ENCODE measurements around the gene SMARCC2. TPM values are rescaled to one million over a fixed set of nuclear protein-coding genes. Genes with fewer than 3 reads are reported as not detected.

SMARCC2 gene
- total and polyA plus RNA-seq, 2 of the 13 experiments (the other 11 are each of a cell fraction or from before 2014, with no cell fraction given) = 21.3 to 24.1 TPM

DNA sequence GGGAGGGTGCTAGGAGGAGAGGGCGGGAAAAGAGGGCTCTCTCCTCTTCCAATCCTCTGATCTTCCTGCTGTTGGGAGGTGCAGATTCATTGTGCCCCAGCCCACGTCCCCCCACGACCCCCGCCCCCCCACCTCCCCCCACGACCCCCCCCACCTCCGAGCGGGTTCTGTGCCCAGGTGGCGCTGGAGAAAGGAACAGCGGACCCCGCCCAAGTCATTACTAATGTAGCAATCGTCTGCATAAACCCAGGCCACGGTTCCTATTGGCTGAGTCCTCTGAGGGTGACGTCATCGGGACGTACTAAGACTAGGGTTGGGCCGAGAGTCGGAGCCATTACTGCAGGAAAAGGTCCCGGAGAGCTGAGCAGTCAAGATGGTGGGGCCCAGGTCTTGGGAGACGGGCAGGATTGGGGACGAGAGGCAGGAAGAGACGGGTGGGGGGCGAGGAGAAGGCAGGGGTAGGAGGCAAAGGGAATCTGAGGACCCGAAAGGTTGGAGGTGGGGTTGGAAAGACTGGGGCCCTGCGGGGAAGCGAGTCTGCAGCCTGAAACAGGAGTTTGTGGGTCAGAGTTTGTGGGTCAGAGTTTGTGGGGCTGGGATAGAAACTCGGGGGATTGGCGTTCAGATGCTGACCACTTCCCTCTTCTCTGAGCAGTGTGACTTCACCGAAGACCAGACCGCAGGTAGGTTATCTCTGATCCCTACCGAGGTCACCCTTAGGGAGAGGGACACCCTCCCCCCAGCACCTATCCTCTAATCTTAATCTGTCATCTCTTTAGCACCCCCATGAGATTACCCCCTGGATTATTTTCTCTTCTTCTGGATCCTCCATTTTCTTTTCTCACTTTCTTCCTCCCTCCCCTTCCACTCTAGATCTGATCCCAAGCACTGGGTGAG, 31.0 kb downstream of the SMARCC2 start, which contains the start of gene MYL6 (continued):
- TF ChIP-seq SUZ12 (IDR thresholded peaks at IDR 0.05; ENCODE audit: low read depth, low read length) (no peak), POLR2AphosphoS2 (IDR thresholded peaks at IDR 0.05; ENCODE audit: low read depth, low read length) (peak; percentile 97), TEF (CRISPR knock-in tag; IDR thresholded peaks at IDR 0.05) (no peak), ZNF205 (CRISPR knock-in tag; IDR thresholded peaks at IDR 0.05) (no peak), NFIB (CRISPR knock-in tag; IDR thresholded peaks at IDR 0.05; ENCODE audit: borderline replicate concordance) (no peak), RARG (CRISPR knock-in tag; IDR thresholded peaks at IDR 0.05; ENCODE audit: low read depth) (no peak), ZNF382 (CRISPR knock-in tag; IDR thresholded peaks at IDR 0.05; ENCODE audit: borderline replicate concordance) (no peak), IKZF1 (IDR thresholded peaks at IDR 0.05) (no peak), ZNF275 (CRISPR knock-in tag; IDR thresholded peaks at IDR 0.05; ENCODE audit: borderline replicate concordance) (peak; percentile 39; the same call in 1 of the 2 replicates), GPN1 (CRISPR knock-in tag; IDR thresholded peaks at IDR 0.05; ENCODE audit: borderline replicate concordance) (no peak), ZNF841 (CRISPR knock-in tag; IDR thresholded peaks at IDR 0.05; ENCODE audit: borderline replicate concordance) (no peak), ZBTB7B (CRISPR knock-in tag; IDR thresholded peaks at IDR 0.05) (no peak), HDAC6 (IDR thresholded peaks at IDR 0.05; ENCODE audit: low read depth, low read length) (no peak), DNMT3B (CRISPR knock-in tag; conservative IDR thresholded peaks at IDR 0.05) (no peak), ZNF331 (CRISPR knock-in tag; IDR thresholded peaks at IDR 0.05) (no peak)
- TF ChIP-seq, protein P1, sequence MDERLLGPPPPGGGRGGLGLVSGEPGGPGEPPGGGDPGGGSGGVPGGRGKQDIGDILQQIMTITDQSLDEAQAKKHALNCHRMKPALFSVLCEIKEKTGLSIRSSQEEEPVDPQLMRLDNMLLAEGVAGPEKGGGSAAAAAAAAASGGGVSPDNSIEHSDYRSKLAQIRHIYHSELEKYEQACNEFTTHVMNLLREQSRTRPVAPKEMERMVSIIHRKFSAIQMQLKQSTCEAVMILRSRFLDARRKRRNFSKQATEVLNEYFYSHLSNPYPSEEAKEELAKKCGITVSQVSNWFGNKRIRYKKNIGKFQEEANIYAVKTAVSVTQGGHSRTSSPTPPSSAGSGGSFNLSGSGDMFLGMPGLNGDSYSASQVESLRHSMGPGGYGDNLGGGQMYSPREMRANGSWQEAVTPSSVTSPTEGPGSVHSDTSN (CRISPR knock-in tag; IDR thresholded peaks at IDR 0.05) = no peak
- TF ChIP-seq, protein P2, sequence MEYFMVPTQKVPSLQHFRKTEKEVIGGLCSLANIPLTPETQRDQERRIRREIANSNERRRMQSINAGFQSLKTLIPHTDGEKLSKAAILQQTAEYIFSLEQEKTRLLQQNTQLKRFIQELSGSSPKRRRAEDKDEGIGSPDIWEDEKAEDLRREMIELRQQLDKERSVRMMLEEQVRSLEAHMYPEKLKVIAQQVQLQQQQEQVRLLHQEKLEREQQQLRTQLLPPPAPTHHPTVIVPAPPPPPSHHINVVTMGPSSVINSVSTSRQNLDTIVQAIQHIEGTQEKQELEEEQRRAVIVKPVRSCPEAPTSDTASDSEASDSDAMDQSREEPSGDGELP (IDR thresholded peaks at IDR 0.05; ENCODE audit: borderline replicate concordance, low read depth) = no peak
- TF ChIP-seq, protein P3, sequence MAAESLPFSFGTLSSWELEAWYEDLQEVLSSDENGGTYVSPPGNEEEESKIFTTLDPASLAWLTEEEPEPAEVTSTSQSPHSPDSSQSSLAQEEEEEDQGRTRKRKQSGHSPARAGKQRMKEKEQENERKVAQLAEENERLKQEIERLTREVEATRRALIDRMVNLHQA (CRISPR knock-in tag; IDR thresholded peaks at IDR 0.05) = no peak
- TF ChIP-seq, protein P4, sequence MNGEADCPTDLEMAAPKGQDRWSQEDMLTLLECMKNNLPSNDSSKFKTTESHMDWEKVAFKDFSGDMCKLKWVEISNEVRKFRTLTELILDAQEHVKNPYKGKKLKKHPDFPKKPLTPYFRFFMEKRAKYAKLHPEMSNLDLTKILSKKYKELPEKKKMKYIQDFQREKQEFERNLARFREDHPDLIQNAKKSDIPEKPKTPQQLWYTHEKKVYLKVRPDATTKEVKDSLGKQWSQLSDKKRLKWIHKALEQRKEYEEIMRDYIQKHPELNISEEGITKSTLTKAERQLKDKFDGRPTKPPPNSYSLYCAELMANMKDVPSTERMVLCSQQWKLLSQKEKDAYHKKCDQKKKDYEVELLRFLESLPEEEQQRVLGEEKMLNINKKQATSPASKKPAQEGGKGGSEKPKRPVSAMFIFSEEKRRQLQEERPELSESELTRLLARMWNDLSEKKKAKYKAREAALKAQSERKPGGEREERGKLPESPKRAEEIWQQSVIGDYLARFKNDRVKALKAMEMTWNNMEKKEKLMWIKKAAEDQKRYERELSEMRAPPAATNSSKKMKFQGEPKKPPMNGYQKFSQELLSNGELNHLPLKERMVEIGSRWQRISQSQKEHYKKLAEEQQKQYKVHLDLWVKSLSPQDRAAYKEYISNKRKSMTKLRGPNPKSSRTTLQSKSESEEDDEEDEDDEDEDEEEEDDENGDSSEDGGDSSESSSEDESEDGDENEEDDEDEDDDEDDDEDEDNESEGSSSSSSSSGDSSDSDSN (CRISPR knock-in tag; IDR thresholded peaks at IDR 0.05) = peak; percentile 47; the same call in 1 of the 2 replicates
- TF ChIP-seq, protein P5, sequence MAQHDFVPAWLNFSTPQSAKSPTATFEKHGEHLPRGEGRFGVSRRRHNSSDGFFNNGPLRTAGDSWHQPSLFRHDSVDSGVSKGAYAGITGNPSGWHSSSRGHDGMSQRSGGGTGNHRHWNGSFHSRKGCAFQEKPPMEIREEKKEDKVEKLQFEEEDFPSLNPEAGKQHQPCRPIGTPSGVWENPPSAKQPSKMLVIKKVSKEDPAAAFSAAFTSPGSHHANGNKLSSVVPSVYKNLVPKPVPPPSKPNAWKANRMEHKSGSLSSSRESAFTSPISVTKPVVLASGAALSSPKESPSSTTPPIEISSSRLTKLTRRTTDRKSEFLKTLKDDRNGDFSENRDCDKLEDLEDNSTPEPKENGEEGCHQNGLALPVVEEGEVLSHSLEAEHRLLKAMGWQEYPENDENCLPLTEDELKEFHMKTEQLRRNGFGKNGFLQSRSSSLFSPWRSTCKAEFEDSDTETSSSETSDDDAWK (CRISPR knock-in tag; IDR thresholded peaks at IDR 0.05) = no peak
- TF ChIP-seq, protein P6, sequence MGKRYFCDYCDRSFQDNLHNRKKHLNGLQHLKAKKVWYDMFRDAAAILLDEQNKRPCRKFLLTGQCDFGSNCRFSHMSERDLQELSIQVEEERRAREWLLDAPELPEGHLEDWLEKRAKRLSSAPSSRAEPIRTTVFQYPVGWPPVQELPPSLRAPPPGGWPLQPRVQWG (CRISPR knock-in tag; IDR thresholded peaks at IDR 0.05; ENCODE audit: borderline replicate concordance, low read depth) = no peak
